Prostate gland (tissue), 2 donors: ENCODE results near the gene PEAK1. TPM values are rescaled to one million over a fixed set of nuclear protein-coding genes. Genes with fewer than 3 reads are reported as not detected.

ENCODE experiments used
- DNase-seq: peaks from one replicate; pipeline ENCODE4 v3.0.0-alpha.2; 2019; ENCODE audit warnings: low spot score
- H3K27ac ChIP-seq, 2 donors: fragments of 200-600 bp; sonication (generic); 2 replicates each; pipeline ENCODE4 v1.5.1; 2017 to 2019
- H3K27me3 ChIP-seq: fragments of 200-600 bp; sonication (generic); replicated peaks from 2 replicates; pipeline ENCODE4 v1.5.1; 2019; ENCODE audit not compliant: insufficient read depth
- H3K36me3 ChIP-seq, 2 donors: fragments of 200-600 bp; sonication (generic); 1 replicate in 1 of 2; 2 replicates in 1 of 2; pipeline versions ENCODE4 v1.5.1 to v1.8.1; 2017 to 2019
- H3K4me1 ChIP-seq: fragments of 200-600 bp; sonication (generic); replicated peaks from 2 replicates; pipeline ENCODE4 v1.5.1; 2019
- H3K4me3 ChIP-seq, 2 donors: fragments of 200-600 bp; sonication (generic); 2 replicates each; pipeline ENCODE4 v1.5.1; 2017 to 2019
- H3K9me3 ChIP-seq: fragments of 200-600 bp; sonication (generic); 2 replicates; pipeline ENCODE4 v1.5.1; 2017
- CTCF ChIP-seq, 4 experiments: fragments of 200-600 bp in 2 of 4; fragments of 450-650 bp in 2 of 4; sonication (generic) in 2 of 4; IDR thresholded peaks; 1 replicate in 3 of 4; 2 replicates in 1 of 4; pipeline ENCODE4 v1.5.1; 2016 to 2019; ENCODE audit warnings: antibody characterized with exemption in 4 of 4, mild to moderate bottlenecking in 2 of 4, moderate library complexity in 2 of 4
- POLR2A ChIP-seq: fragments of 450-650 bp; IDR thresholded peaks from one replicate; pipeline ENCODE4 v1.6.1; 2016; ENCODE audit warnings: antibody characterized with exemption, mild to moderate bottlenecking
- POLR2AphosphoS5 ChIP-seq: sonication (generic); formaldehyde crosslinking; IDR thresholded peaks from one replicate; pipeline ENCODE4 v1.6.1; 2017; ENCODE audit warnings: antibody characterized with exemption
- WGBS: methylation state at CpG from one replicate; pipeline ENCODE4 v1.1.5; 2018; 5-methylcytosine and 5-hydroxymethylcytosine counted together
- intact Hi-C: fragments of 100-400 bp; cut with DNase I; formaldehyde crosslinking; loops from one replicate; pipeline ENCODE4 v1.14.2; 2022
- total RNA-seq, 2 donors: library from RNA; depleted of rRNA; stranded (reverse); fragments of >200 nt; gene quantifications; one replicate each; pipeline ENCODE4 v1.1.0, GENCODE V29; 2016

Gene PEAK1
- total RNA-seq, 2 donors from 2014 or later, result 11.3 to 108 TPM

DNA sequence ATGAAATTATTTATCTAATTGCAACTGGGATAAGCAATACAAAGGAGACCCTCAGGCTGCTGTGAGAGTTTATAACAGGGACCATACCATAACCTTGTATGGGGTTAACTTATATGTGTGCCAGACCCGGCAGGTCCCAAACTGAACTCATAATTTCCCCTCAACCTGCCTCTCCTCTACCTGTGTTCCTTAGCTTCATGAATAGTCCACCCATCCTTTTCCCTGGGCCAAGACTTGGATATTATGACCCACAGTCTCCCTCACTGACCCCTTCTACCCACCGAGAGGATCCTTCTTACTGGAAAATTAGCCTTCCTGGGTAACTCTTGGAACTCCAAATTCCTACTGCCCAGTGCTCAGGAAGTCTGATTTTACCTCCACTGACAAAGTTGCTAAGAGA lies 345.6 kb downstream of the PEAK1 start:
- TF ChIP-seq POLR2A, result no peak
- TF ChIP-seq POLR2AphosphoS5, result no peak
- TF ChIP-seq CTCF (IDR thresholded peaks at IDR 0.05), result no peak
- Histone ChIP-seq H3K4me3 (no peak overlapping the region), H3K36me3 (no peaks in the 10 kb centered on the region), H3K27me3 (no peaks in the 10 kb centered on the region), H3K9me3 (no peaks in the 10 kb centered on the region), H3K4me1 (no peaks in the 10 kb centered on the region), H3K27ac (no peak overlapping the region)
- 68% methylated on average over 2 of the region's 2 CpGs for WGBS
- DNase-seq, result no peak
- intact Hi-C loops, result loop anchor here (5.0 kb wide), 1 partner anchor 343 kb away; no protein-coding TSS in a partner anchor

DNA sequence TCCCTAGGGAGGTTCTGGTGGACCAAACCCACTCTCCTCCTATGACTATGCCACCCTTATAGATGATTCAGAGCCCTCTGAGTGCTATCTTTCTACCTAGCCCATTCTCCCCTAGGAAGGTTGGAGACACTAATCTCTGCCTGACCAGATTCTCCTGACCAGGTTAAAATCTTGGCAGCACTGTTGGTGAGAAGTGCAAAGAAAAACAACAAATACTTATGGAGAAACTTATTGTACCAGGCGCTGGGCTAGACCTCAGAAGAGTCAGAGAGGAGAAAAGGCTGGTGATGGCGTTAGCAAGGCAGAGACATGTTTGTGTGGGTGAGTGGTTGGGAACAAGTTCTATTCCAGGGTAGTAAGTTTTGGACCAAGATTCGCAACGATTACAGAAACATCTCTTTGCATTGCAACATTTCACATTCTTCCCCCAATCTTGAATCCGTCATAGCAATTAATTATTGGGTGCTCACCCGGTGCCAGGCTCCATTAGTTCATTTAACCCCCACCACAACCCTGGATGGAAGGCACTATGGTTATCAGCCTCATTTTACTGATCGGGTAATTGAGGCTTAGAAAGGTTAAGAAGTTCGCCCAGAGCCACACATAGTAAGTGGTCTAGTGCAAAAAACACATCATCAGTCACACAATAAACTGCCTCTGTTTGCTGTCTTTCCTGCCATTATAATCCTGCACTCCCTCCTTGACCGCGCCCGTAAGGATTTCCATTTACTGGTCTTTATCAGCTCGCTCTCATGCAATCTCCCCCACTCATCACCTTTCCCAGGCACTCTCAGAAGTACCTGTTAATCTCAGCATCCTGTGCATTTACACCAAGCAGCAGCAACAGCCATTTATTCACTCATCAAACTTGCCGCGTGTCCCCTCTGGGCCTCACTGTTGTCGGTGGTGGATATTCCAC lies 348.3 kb downstream of the PEAK1 start:
- no peak for DNase-seq
- Histone ChIP-seq H3K27ac (peak overlapping the region in 1 of 2 donors; percentile 75), H3K4me1 (no peaks in the 10 kb centered on the region), H3K27me3 (no peaks in the 10 kb centered on the region), H3K36me3 (no peaks in the 10 kb centered on the region), H3K9me3 (no peaks in the 10 kb centered on the region), H3K4me3 (peak overlapping the region; percentile 75 to 87)
- intact Hi-C loops, result loop anchor here (5.0 kb wide), 1 partner anchor 346 kb away; no protein-coding TSS in a partner anchor
- 85% methylated on average over 15 of the region's 15 CpGs for WGBS
- TF ChIP-seq CTCF (IDR thresholded peaks at IDR 0.05) (no peak), POLR2AphosphoS5 (no peak), POLR2A (no peak)

DNA sequence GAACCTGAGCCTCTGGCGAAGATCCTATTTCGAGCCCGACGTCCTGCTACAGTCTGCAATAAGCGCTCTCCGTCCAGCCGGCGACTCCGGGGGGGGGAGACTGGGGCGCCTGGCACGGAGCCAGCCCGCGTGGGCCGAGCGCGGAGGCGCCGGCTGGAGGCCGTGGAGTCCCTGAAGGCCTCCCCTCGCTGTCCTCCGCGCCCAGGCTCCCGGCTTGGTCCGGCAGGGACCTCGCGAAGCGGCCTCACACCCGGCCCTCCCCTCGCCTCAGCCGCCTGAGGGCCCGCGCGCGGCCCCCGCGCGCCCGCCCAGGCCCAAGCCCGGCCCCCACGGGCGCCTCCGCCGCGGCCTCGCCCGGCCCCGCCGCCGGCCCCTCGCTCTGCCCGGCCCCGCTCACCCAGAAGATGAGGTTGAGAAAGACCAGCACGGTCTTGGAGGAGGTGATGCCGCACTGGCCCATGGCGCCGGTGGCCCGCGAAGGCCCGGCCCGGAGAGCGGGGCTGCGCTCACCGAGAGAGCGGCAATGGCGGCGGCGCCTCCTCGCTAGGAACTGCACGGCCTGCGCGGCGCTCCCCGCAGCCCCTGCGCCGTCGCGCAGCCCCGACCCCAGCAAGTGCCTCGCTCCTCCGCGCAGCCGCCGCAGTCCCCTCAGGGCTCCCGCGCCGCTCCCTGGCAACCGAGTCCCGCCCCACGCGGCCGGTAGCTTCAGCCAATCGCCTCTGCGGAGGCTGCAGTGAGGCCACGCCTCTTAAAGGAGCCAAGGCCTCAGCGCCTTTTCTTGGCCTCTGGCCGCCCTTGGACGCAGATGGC lies 349.2 kb downstream of the PEAK1 start, which contains the start of gene TSPAN3:
Gene TSPAN3 (minus strand): TSS at position 615 of the 810 bp plus-strand sequence. CDS start 155 bp downstream, at position 460.
- WGBS, result under 1% methylated on average over 55 of the region's 97 CpGs
- peak; percentile 88 for DNase-seq

DNA sequence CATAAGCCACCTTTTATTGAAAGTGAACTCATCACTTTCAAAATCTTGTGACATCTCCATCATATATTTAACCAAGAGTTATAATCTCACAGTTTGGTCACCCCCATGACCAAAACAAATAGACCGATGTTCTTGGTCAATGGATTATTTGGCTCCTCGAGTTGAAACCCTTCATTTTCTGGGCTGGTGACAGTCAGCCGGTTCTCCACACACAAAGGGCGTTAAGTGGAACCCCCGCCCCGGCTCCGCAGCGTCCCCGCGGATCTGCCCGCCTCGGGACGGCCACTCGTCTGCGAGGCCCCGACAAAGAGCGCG lies 349.8 kb downstream of the PEAK1 start:
- intact Hi-C loops, result loop anchor here (5.0 kb wide), 1 partner anchor 347 kb away; no protein-coding TSS in a partner anchor
- Histone ChIP-seq H3K9me3 (no peaks in the 10 kb centered on the region), H3K36me3 (no peaks in the 10 kb centered on the region), H3K4me3 (peak overlapping the region; percentile 75 to 87), H3K27ac (peak overlapping the region; percentile 75 to 80), H3K27me3 (no peaks in the 10 kb centered on the region), H3K4me1 (no peaks in the 10 kb centered on the region)
- under 1% methylated on average over 18 of the region's 18 CpGs for WGBS
- TF ChIP-seq POLR2A, result no peak
- no peak for TF ChIP-seq CTCF (IDR thresholded peaks at IDR 0.05)
- TF ChIP-seq POLR2AphosphoS5, result no peak
- no peak for DNase-seq

More for the DNA sequence above, 349.2 kb downstream of the PEAK1 start, which contains the start of gene TSPAN3:
- Histone ChIP-seq H3K27ac (peak within 1 kb of the TSS; percentile 75 to 80), H3K4me3 (peak within 1 kb of the TSS; percentile 75 to 87), H3K27me3 (no peaks in the 10 kb centered on the region), H3K9me3 (no peaks in the 10 kb centered on the region), H3K36me3 (no peaks in the 10 kb centered on the region), H3K4me1 (no peaks in the 10 kb centered on the region)
- TF ChIP-seq POLR2A (peak; percentile 94), POLR2AphosphoS5 (peak; percentile 85), CTCF (IDR thresholded peaks at IDR 0.05) (peak in 1 of 4 experiments; percentile 8)
- intact Hi-C loops, result loop anchor here (5.0 kb wide), 1 partner anchor 347 kb away; no protein-coding TSS in a partner anchor
